Endothelial cell of umbilical vein (primary cell): ENCODE data around the gene PLCG2. TPM values are rescaled to one million over a fixed set of nuclear protein-coding genes. Genes with fewer than 3 reads are reported as not detected.
"Not testable (repeated sequence)": the region's sequence is repeated elsewhere in the genome, so short reads cannot be mapped to it uniquely, and the experiment has no call there.

ENCODE experiments used
- BruUV-seq: library from RNA; stranded (reverse); fragments of 400-500 nt; replicated peaks from 2 replicates; lab custom pipeline; 2021; lab: Mats Ljungman, UMichigan
- CTCF ChIA-PET: fragments of 300-600, 350-600 bp; sonication (Branson Sonifier 250); formaldehyde crosslinking; loops from one replicate; lab custom pipeline; 2021; ENCODE audit warnings: antibody characterized with exemption, inconsistent platforms; lab: Charles Lee
- POLR2A ChIA-PET: fragments of 300-600, 350-600 bp; sonication (Branson Sonifier 250); formaldehyde crosslinking; loops from one replicate; lab custom pipeline; 2021; ENCODE audit warnings: antibody characterized with exemption, inconsistent platforms; lab: Charles Lee
- DNase-seq: peaks from one replicate; pipeline ENCODE4 v3.0.0-alpha.2; 2011; ENCODE audit warnings: low read depth, low spot score
- FAIRE-seq: peaks from 2 replicates; lab custom pipeline; 2011; peaks lifted over from hg19 to GRCh38; lab: Jason Lieb, UNC
- H2AFZ ChIP-seq: 2 replicates; pipeline ENCODE4 v1.6.0; 2012; ENCODE audit warnings: low read depth, low read length, control low read depth, inconsistent platforms
- H3K27ac ChIP-seq: 2 replicates; pipeline ENCODE4 v1.5.1; 2011; ENCODE audit warnings: low read depth, mild to moderate bottlenecking, control low read depth, low read length, moderate library complexity; ENCODE audit not compliant: insufficient read depth
- H3K27me3 ChIP-seq, 2 experiments: 2 replicates each; pipeline versions ENCODE4 v1.6.0 to v1.6.1; 2011; ENCODE audit warnings: low read length in 2 of 2, mixed read lengths in 1 of 2; ENCODE audit not compliant: control insufficient read depth in 2 of 2, insufficient read depth in 2 of 2
- H3K36me3 ChIP-seq, 2 experiments: 2 replicates in 1 of 2; 3 replicates in 1 of 2; pipeline ENCODE4 v1.5.1; 2011; ENCODE audit warnings: low read length in 2 of 2, mild to moderate bottlenecking in 1 of 2, moderate library complexity in 1 of 2; ENCODE audit not compliant: control insufficient read depth in 2 of 2, insufficient read depth in 2 of 2; ENCODE audit errors: extremely low read depth in 1 of 2
- H3K4me1 ChIP-seq: 3 replicates; pipeline ENCODE4 v1.5.1; 2011; ENCODE audit warnings: mild to moderate bottlenecking, low read length; ENCODE audit not compliant: control insufficient read depth, insufficient read depth; ENCODE audit errors: extremely low read depth
- H3K4me2 ChIP-seq: 2 replicates; pipeline ENCODE4 v1.6.1; 2011; ENCODE audit warnings: low read length, control low read depth, mixed read lengths; ENCODE audit not compliant: insufficient read depth
- H3K4me3 ChIP-seq, 3 experiments: fragments of 200-600 bp in 1 of 3; sonication (generic), shearing (Covaris generic) in 1 of 3; replicated peaks in 1 of 3; 2 replicates each; pipeline ENCODE4 v1.5.1; 2011 to 2016; ENCODE audit warnings: control low read depth in 3 of 3, low read length in 3 of 3, mild to moderate bottlenecking in 2 of 3, inconsistent platforms in 1 of 3, low read depth in 1 of 3, moderate library complexity in 1 of 3; ENCODE audit not compliant: insufficient read depth in 1 of 3
- H3K79me2 ChIP-seq: 2 replicates; pipeline ENCODE4 v1.6.0; 2012; ENCODE audit warnings: low read length, inconsistent platforms; ENCODE audit not compliant: control insufficient read depth, insufficient read depth
- H3K9ac ChIP-seq: replicated peaks from 2 replicates; pipeline ENCODE3; 2011; ENCODE audit warnings: low read length, control low read depth; ENCODE audit not compliant: insufficient read depth; ENCODE audit errors: extremely low read depth
- H3K9me1 ChIP-seq: replicated peaks from 3 replicates; pipeline ENCODE4 v1.6.0; 2011; ENCODE audit warnings: mild to moderate bottlenecking, low read length; ENCODE audit not compliant: control insufficient read depth, insufficient read depth; ENCODE audit errors: extremely low read depth
- H3K9me3 ChIP-seq: replicated peaks from 2 replicates; pipeline ENCODE4 v1.5.1; 2012; ENCODE audit warnings: low read length, inconsistent platforms; ENCODE audit not compliant: control insufficient read depth, insufficient read depth
- H4K20me1 ChIP-seq: replicated peaks from 2 replicates; pipeline ENCODE3; 2011; ENCODE audit warnings: mild to moderate bottlenecking, low read length; ENCODE audit not compliant: control insufficient read depth, insufficient read depth; ENCODE audit errors: extremely low read depth
- CTCF ChIP-seq, 2 donors: IDR thresholded peaks; 1 replicate in 1 of 2; 2 replicates in 1 of 2; pipeline ENCODE4 v1.5.1; 2011; ENCODE audit warnings: low read length in 2 of 2, mild to moderate bottlenecking in 2 of 2, moderate library complexity in 2 of 2, control low read depth in 1 of 2, inconsistent platforms in 1 of 2, low read depth in 1 of 2; ENCODE audit not compliant: insufficient read depth in 1 of 2; ENCODE audit errors: extremely low read depth in 1 of 2
- EZH2 ChIP-seq: IDR thresholded peaks from 2 replicates; pipeline ENCODE4 v1.6.1; 2012; ENCODE audit warnings: borderline replicate concordance, low read depth, mild to moderate bottlenecking, moderate library complexity, low read length, inconsistent platforms; ENCODE audit not compliant: severe bottlenecking
- FOS ChIP-seq: IDR thresholded peaks from 2 replicates; pipeline ENCODE4 v1.6.1; 2011; ENCODE audit warnings: mild to moderate bottlenecking, low read length, moderate library complexity, borderline replicate concordance; ENCODE audit not compliant: insufficient read depth
- GATA2 ChIP-seq: IDR thresholded peaks from 2 replicates; pipeline ENCODE4 v1.7.0; 2011; ENCODE audit warnings: low read depth, mild to moderate bottlenecking, moderate library complexity, mixed read lengths, low read length; ENCODE audit not compliant: insufficient read length, insufficient read depth
- JUN ChIP-seq: IDR thresholded peaks from 2 replicates; pipeline ENCODE4 v1.6.1; 2011; ENCODE audit warnings: borderline replicate concordance, low read depth; ENCODE audit not compliant: insufficient read length, insufficient read depth
- MYC ChIP-seq: IDR thresholded peaks from one replicate; pipeline ENCODE4 v1.6.1; 2011; ENCODE audit warnings: mild to moderate bottlenecking, low read depth, low read length
- POLR2A ChIP-seq: IDR thresholded peaks from 2 replicates; pipeline ENCODE4 v1.6.1; 2012; ENCODE audit warnings: low read depth, mild to moderate bottlenecking, control low read depth, low read length
- POLR2AphosphoS5 ChIP-seq: IDR thresholded peaks from 2 replicates; pipeline ENCODE4 v1.6.1; 2012; ENCODE audit warnings: low read depth, mild to moderate bottlenecking, control low read depth, low read length, moderate library complexity; ENCODE audit not compliant: insufficient read depth
- dilution Hi-C: fragments of 300-500 bp; cut with MboI; formaldehyde crosslinking; loops from one replicate; pipeline ENCODE4 v1.15.0; 2019; ENCODE audit warnings: low sequenced_read_pairs; ENCODE audit not compliant: extremely low pct_ligation_motif_present
- intact Hi-C: fragments of 100-400 bp; cut with micrococcal nuclease; formaldehyde crosslinking; loops from one replicate; pipeline ENCODE4 v1.10.0; 2022
- polyA plus RNA-seq, 4 experiments: library from polyadenylated mRNA; depleted of rRNA in 3 of 4; stranded (reverse) in 3 of 4; unstranded in 1 of 4; fragments of >200 nt; gene quantifications; 2 replicates each; pipeline versions ENCODE4 v1.2.1 to v1.2.3, GENCODE V29; 2011 to 2012; ENCODE audit warnings: missing spikeins in 1 of 4
- total RNA-seq: library from RNA; stranded (reverse); gene quantifications from 2 replicates; pipeline ENCODE4 v1.2.3, GENCODE V29; 2021
- TF ChIP-seq, protein P1 (sequence below): IDR thresholded peaks from 2 replicates; pipeline ENCODE4 v1.6.1; 2011; ENCODE audit not compliant: insufficient read depth, insufficient read length

Gene PLCG2
- total and polyA plus RNA-seq, 2 donors (not counting 3 experiments of a cell fraction or from before 2014, with no cell fraction given) = 10.8 to 13.6 TPM

- DNase-seq (no peak), FAIRE-seq (no peak)
- ChIA-PET CTCF (no interaction called here), POLR2A (no interaction called here)
- no peak overlapping the region for H3K4me2 ChIP-seq
- H3K79me2 ChIP-seq = no peaks in the 10 kb centered on the region
- no peaks in the 10 kb centered on the region for H3K9me1 ChIP-seq
- intact Hi-C loops (no loop called here), dilution Hi-C loops (no loop called here)
- H3K36me3 ChIP-seq = no peaks in the 10 kb centered on the region
- no peaks in the 10 kb centered on the region for H3K27me3 ChIP-seq
- H3K9me3 ChIP-seq = no peaks in the 10 kb centered on the region
- H3K9ac ChIP-seq = no peak overlapping the region
- TF ChIP-seq CTCF (IDR thresholded peaks at IDR 0.05; ENCODE audit: extremely low read depth in 1 of 2, insufficient read depth in 1 of 2, low read depth in 1 of 2, low read length in 2 of 2) (no peak), GATA2 (no peak), EZH2 (no peak), MYC (no peak), FOS (no peak), JUN (no peak), POLR2A (no peak), POLR2AphosphoS5 (no peak)
- TF ChIP-seq, protein P1, sequence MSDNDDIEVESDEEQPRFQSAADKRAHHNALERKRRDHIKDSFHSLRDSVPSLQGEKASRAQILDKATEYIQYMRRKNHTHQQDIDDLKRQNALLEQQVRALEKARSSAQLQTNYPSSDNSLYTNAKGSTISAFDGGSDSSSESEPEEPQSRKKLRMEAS = no peak
- BruUV-seq = no TSS peak
- H3K4me3 ChIP-seq = no peak overlapping the region
- no peaks in the 10 kb centered on the region for H3K4me1 ChIP-seq
- H2AFZ ChIP-seq = no peak overlapping the region
- no peaks in the 10 kb centered on the region for H4K20me1 ChIP-seq
- no peak overlapping the region for H3K27ac ChIP-seq
Measured at GRCh38 chr16:81799138-81799504, 20.0 kb downstream of the PLCG2 start.

DNA sequence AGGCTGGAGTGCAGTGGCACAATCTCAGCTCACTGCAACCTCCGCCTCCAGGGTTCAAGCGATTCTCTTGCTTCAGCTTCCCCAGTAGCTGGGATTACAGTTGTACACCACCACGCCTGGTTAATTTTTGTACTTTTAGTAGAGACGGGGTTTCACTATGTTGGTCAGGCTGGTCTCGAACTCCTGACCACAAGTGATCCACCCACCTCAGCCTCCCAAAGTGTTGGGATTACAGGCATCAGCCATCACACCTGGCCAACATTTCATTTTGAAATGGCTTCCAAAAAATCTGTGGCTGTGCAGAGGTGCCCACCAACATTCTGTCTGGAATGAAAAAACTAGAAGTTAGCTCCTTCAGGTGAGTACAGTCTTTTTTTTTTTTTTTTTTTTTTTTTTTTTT lies 22.6 kb downstream of the PLCG2 start:
- DNase-seq, FAIRE-seq, H3K27me3 ChIP-seq, H3K27ac ChIP-seq, POLR2A ChIA-PET, H3K9ac ChIP-seq, H2AFZ ChIP-seq, intact Hi-C loops, H3K9me1 ChIP-seq, H3K79me2 ChIP-seq, H3K4me3 ChIP-seq, H3K9me3 ChIP-seq, BruUV-seq, H4K20me1 ChIP-seq, H3K4me2 ChIP-seq, dilution Hi-C loops, H3K36me3 ChIP-seq, H3K4me1 ChIP-seq: not testable (repeated sequence)
- CTCF ChIA-PET = interaction anchor here (0.9 to 1.5 kb wide), 2 partner anchors 16 to 72 kb away, joined by 3 read pairs; no protein-coding TSS in a partner anchor
